Fibroblast of lung (primary cell): ENCODE measurements around the gene PRCC. TPM values are rescaled to one million over a fixed set of nuclear protein-coding genes. Genes with fewer than 3 reads are reported as not detected.

Experiments used
- DNase-seq, 2 donors: peaks; one replicate each; pipeline versions ENCODE4 v3.0.0 to v3.0.0-alpha.2; 2010; ENCODE audit warnings: low read depth in 2 of 2
- H2AFZ ChIP-seq: 2 replicates; pipeline ENCODE4 v1.5.1; 2012; ENCODE audit warnings: low read length, control low read depth, inconsistent platforms
- H3K27ac ChIP-seq: 2 replicates; pipeline ENCODE4 v1.5.1; 2011; ENCODE audit warnings: low read length, control low read depth; ENCODE audit not compliant: insufficient read depth
- H3K27me3 ChIP-seq: 2 replicates; pipeline ENCODE4 v1.5.1; 2011; ENCODE audit warnings: mild to moderate bottlenecking, low read length; ENCODE audit not compliant: control insufficient read depth, insufficient read depth
- H3K36me3 ChIP-seq: 2 replicates; pipeline ENCODE4 v1.5.1; 2011; ENCODE audit warnings: low read length; ENCODE audit not compliant: control insufficient read depth, insufficient read depth
- H3K4me1 ChIP-seq: 2 replicates; pipeline ENCODE4 v1.5.1; 2011; ENCODE audit warnings: low read length; ENCODE audit not compliant: control insufficient read depth, insufficient read depth; ENCODE audit errors: extremely low read depth
- H3K4me2 ChIP-seq: 2 replicates; pipeline ENCODE4 v1.5.1; 2011; ENCODE audit warnings: low read length, control low read depth; ENCODE audit not compliant: insufficient read depth; ENCODE audit errors: extremely low read depth
- H3K4me3 ChIP-seq, 4 experiments: fragments of 200-600 bp in 1 of 4; sonication (generic) in 1 of 4; replicated peaks in 1 of 4; 2 replicates each; pipeline ENCODE4 v1.5.1; 2011 to 2016; ENCODE audit warnings: low read length in 4 of 4, low read depth in 3 of 4, mild to moderate bottlenecking in 3 of 4, control low read depth in 2 of 4, inconsistent platforms in 1 of 4, mixed read lengths in 1 of 4; ENCODE audit not compliant: insufficient read depth in 1 of 4; ENCODE audit errors: control extremely low read depth in 1 of 4
- H3K79me2 ChIP-seq: 2 replicates; pipeline ENCODE4 v1.5.1; 2012; ENCODE audit warnings: mild to moderate bottlenecking, low read length, inconsistent platforms; ENCODE audit not compliant: control insufficient read depth, insufficient read depth
- H3K9ac ChIP-seq: 2 replicates; pipeline ENCODE4 v1.5.1; 2011; ENCODE audit warnings: mild to moderate bottlenecking, low read length, control low read depth; ENCODE audit not compliant: insufficient read depth
- H3K9me3 ChIP-seq: 2 replicates; pipeline ENCODE4 v1.5.1; 2012; ENCODE audit warnings: low read depth, low read length; ENCODE audit not compliant: control insufficient read depth, insufficient read depth
- H4K20me1 ChIP-seq: 2 replicates; pipeline ENCODE4 v1.5.1; 2011; ENCODE audit warnings: low read length; ENCODE audit not compliant: control insufficient read depth, insufficient read depth; ENCODE audit errors: extremely low read depth
- EZH2 ChIP-seq: IDR thresholded peaks from 2 replicates; pipeline ENCODE4 v1.5.1; 2012; ENCODE audit warnings: low read length, control low read depth, mild to moderate bottlenecking; ENCODE audit errors: missing control alignments
- polyA plus RNA-seq, 2 donors: library from polyadenylated mRNA; depleted of rRNA in 1 of 2; stranded (reverse) in 1 of 2; unstranded in 1 of 2; fragments of >200 nt; gene quantifications; 2 replicates each; pipeline ENCODE4 v1.2.1, GENCODE V29; 2011 to 2012; ENCODE audit warnings: missing spikeins in 1 of 2
- total RNA-seq: library from RNA; depleted of rRNA; stranded (reverse); fragments of >200 nt; gene quantifications from 2 replicates; pipeline ENCODE4 v1.2.1, GENCODE V29; 2014
- TF ChIP-seq, protein P1 (sequence below), 2 donors: IDR thresholded peaks in 1 of 2; conservative IDR thresholded peaks in 1 of 2; 1 replicate in 1 of 2; 2 replicates in 1 of 2; pipeline ENCODE4 v1.5.1; 2011 to 2012; ENCODE audit warnings: low read length in 2 of 2, control low read depth in 1 of 2, inconsistent platforms in 1 of 2, low read depth in 1 of 2, mild to moderate bottlenecking in 1 of 2

PRCC gene
- total and polyA plus RNA-seq, 2 donors (not counting 1 experiment from before 2014, with no cell fraction given) = 13.2 to 52.0 TPM

DNA sequence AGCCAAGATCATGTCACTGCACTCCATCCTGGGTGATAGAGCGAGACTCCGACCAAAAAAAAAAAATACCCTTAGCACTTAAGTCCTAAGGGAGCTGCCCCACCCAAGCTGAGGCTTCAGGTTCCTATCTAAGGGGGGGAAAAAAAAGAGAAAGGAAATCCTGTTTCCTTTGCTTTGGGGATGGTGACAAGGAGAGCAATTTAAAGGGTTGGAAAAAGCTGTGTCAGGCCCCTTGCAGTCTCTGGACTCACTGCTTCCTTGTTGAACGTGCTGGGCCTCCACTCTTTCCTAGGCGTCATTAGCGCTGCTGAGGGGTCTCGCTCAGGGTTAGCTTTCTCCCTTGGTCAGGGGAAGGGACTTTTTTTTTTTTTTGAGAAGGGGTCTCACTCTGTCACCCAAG, 18.1 kb downstream of the PRCC start:
- H3K4me1 ChIP-seq = peaks cover 9% of the 10 kb centered on the region
- peaks cover 2% of the 10 kb centered on the region for H4K20me1 ChIP-seq
- peaks cover 17% of the 10 kb centered on the region for H3K79me2 ChIP-seq

DNA sequence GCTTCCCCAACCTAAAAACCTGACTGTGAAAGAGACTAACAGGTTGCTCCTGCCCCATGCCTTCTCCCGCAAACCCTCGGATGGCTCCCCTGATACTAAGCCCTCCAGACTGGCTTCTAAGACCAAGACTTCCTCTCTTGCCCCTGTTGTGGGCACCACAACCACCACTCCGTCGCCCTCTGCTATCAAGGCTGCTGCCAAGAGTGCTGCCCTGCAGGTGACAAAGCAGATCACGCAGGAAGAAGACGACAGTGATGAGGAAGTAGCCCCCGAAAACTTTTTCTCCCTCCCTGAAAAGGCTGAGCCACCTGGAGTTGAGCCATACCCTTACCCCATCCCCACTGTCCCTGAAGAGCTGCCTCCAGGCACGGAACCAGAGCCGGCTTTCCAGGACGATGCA, 19.3 kb downstream of the PRCC start:
- H3K79me2 ChIP-seq = peaks cover 12% of the 10 kb centered on the region
- H3K36me3 ChIP-seq = peaks cover 13% of the 10 kb centered on the region
- H3K27me3 ChIP-seq = no peaks in the 10 kb centered on the region
- DNase-seq = no peak
- peaks cover 2% of the 10 kb centered on the region for H4K20me1 ChIP-seq
- no peak overlapping the region for H3K4me3 ChIP-seq
- no peak overlapping the region for H3K4me2 ChIP-seq
- no peak overlapping the region for H3K27ac ChIP-seq
- no peaks in the 10 kb centered on the region for H3K9me3 ChIP-seq
- peaks cover 4% of the 10 kb centered on the region for H3K4me1 ChIP-seq
- TF ChIP-seq EZH2 = no peak
- TF ChIP-seq, protein P1, sequence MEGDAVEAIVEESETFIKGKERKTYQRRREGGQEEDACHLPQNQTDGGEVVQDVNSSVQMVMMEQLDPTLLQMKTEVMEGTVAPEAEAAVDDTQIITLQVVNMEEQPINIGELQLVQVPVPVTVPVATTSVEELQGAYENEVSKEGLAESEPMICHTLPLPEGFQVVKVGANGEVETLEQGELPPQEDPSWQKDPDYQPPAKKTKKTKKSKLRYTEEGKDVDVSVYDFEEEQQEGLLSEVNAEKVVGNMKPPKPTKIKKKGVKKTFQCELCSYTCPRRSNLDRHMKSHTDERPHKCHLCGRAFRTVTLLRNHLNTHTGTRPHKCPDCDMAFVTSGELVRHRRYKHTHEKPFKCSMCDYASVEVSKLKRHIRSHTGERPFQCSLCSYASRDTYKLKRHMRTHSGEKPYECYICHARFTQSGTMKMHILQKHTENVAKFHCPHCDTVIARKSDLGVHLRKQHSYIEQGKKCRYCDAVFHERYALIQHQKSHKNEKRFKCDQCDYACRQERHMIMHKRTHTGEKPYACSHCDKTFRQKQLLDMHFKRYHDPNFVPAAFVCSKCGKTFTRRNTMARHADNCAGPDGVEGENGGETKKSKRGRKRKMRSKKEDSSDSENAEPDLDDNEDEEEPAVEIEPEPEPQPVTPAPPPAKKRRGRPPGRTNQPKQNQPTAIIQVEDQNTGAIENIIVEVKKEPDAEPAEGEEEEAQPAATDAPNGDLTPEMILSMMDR (conservative IDR thresholded peaks at IDR 0.05 in 1 of 2, IDR thresholded peaks at IDR 0.05 in 1 of 2; ENCODE audit: low read depth in 1 of 2, low read length in 2 of 2) = no peak
- no peak overlapping the region for H2AFZ ChIP-seq
- no peak overlapping the region for H3K9ac ChIP-seq

More for the DNA sequence above, 18.1 kb downstream of the PRCC start:
- Histone ChIP-seq H3K27me3 (no peaks in the 10 kb centered on the region), H3K9me3 (no peaks in the 10 kb centered on the region), H3K4me2 (no peak overlapping the region), H3K36me3 (peaks cover 13% of the 10 kb centered on the region), H3K4me3 (no peak overlapping the region), H3K27ac (no peak overlapping the region), H3K9ac (no peak overlapping the region), H2AFZ (no peak overlapping the region)
- TF ChIP-seq, protein P1 (conservative IDR thresholded peaks at IDR 0.05 in 1 of 2, IDR thresholded peaks at IDR 0.05 in 1 of 2; ENCODE audit: low read depth in 1 of 2, low read length in 2 of 2) = no peak
- no peak for TF ChIP-seq EZH2
- DNase-seq = no peak

DNA sequence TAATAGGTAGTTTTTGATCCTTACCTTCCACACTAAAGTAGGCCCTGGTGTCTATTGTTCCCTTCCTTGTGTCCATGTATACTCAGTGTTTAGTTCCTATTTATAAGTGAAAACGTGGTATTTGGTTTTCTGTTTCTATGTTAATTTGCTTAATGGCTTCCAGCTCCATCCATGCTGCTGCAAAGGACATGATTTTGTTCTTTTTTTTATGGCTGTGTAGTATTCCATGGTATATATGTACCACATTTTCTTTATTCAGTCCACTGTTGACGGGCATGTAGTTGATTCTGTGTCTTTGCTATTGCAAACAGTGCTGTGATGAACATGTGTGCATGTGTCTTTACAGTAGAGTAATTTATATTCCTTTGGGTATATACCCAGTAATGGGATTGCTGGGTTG, 20.8 kb downstream of the PRCC start:
- peaks cover 15% of the 10 kb centered on the region for H3K36me3 ChIP-seq
- no peaks in the 10 kb centered on the region for H3K27me3 ChIP-seq
- no peak overlapping the region for H2AFZ ChIP-seq
- H3K9me3 ChIP-seq = no peaks in the 10 kb centered on the region
- TF ChIP-seq, protein P1 (conservative IDR thresholded peaks at IDR 0.05 in 1 of 2, IDR thresholded peaks at IDR 0.05 in 1 of 2; ENCODE audit: low read depth in 1 of 2, low read length in 2 of 2) = no peak
- TF ChIP-seq EZH2 = no peak
- H3K4me1 ChIP-seq = no peaks in the 10 kb centered on the region
- H3K27ac ChIP-seq = no peak overlapping the region
- no peak overlapping the region for H3K4me2 ChIP-seq
- peaks cover 3% of the 10 kb centered on the region for H3K79me2 ChIP-seq
- H3K9ac ChIP-seq = no peak overlapping the region
- no peak for DNase-seq
- H3K4me3 ChIP-seq = no peak overlapping the region
- no peaks in the 10 kb centered on the region for H4K20me1 ChIP-seq
